BLaER1 treated with 17β-estradiol and CSF1 and Interleukin-3, amounts not matched to agents 10 nM and 100 nM (cell line): ENCODE measurements around the gene BORCS8.
A peak's percentile ranks its signal among the peaks of the same experiment; 100 is the strongest.

Experiments
- H3K27ac ChIP-seq, 11 experiments: shearing (Covaris generic); formaldehyde crosslinking; 2 replicates each; pipeline ENCODE4 v1.8.1; 2022
- H3K27me3 ChIP-seq, 11 experiments: shearing (Covaris generic); formaldehyde crosslinking; 2 replicates each; pipeline ENCODE4 v1.8.1; 2022
- H3K36me3 ChIP-seq, 11 experiments: shearing (Covaris generic); formaldehyde crosslinking; 2 replicates each; pipeline ENCODE4 v1.8.1; 2022
- H3K4me1 ChIP-seq, 10 experiments: shearing (Covaris generic); formaldehyde crosslinking; 2 replicates each; pipeline ENCODE4 v1.8.1; 2022
- H3K4me2 ChIP-seq, 11 experiments: shearing (Covaris generic); formaldehyde crosslinking; 2 replicates each; pipeline ENCODE4 v1.8.1; 2022
- H3K4me3 ChIP-seq, 10 experiments: shearing (Covaris generic); formaldehyde crosslinking; 2 replicates each; pipeline ENCODE4 v1.8.1; 2022
- H3K9ac ChIP-seq, 11 experiments: shearing (Covaris generic); formaldehyde crosslinking; 2 replicates each; pipeline ENCODE4 v1.8.1; 2022
- H3K9me3 ChIP-seq, 11 experiments: shearing (Covaris generic); formaldehyde crosslinking; replicated peaks in 1 of 11; 2 replicates each; pipeline ENCODE4 v1.8.1; 2022
- H4K20me1 ChIP-seq, 11 experiments: shearing (Covaris generic); formaldehyde crosslinking; 2 replicates each; pipeline ENCODE4 v1.8.1; 2022
- Cebpa-rat ChIP-seq, 11 experiments: shearing (Covaris generic); IDR thresholded peaks; 2 replicates each; pipeline ENCODE4 v1.8.1; 2022

BORCS8 gene

GRCh38 chr19:19201697-19202630 is 10.0 kb upstream of the BORCS8 start:
- Histone ChIP-seq H4K20me1 (peaks cover 0 to 48% (median 18%) of the 10 kb centered on the region in 11 experiments; a peak in 12 of 22 replicates), H3K9ac (peak overlapping the region; percentile 76 to 91 (median 85)), H3K36me3 (peaks cover 28 to 56% (median 48%) of the 10 kb centered on the region in 11 experiments), H3K4me3 (peak overlapping the region; percentile 70 to 86 (median 74)), H3K27ac (peak overlapping the region in 10 of 11 experiments; percentile 70 to 86 (median 82); a peak in 18 of 22 replicates), H3K9me3 (no peaks in the 10 kb centered on the region), H3K4me2 (peak overlapping the region; percentile 91 to 99 (median 96)), H3K27me3 (no peaks in the 10 kb centered on the region), H3K4me1 (peaks cover 10 to 28% (median 24%) of the 10 kb centered on the region in 10 experiments)
- no peak for TF ChIP-seq Cebpa-rat (IDR thresholded peaks at IDR 0.05)

DNA sequence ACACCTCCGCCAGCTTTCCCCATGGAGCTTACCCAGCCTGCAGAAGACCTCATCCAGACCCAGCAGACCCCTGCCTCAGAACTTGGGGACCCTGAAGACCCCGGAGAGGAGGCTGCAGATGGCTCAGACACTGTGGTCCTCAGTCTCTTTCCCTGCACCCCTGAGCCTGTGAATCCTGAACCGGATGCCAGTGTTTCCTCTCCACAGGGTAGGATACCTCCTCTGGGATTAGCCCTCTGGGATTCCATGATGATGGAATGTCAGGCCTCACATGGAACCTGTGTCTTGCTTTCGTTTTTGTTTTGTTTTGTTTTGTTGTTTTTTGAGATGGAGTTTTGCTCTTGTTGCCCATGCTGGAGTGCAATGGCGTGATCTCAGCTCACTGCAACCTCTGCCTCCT is 2.0 kb upstream of the BORCS8 start:
- TF ChIP-seq Cebpa-rat (IDR thresholded peaks at IDR 0.05): no peak
- H3K27ac ChIP-seq: peak overlapping the region in 9 of 11 experiments; percentile 82 to 100 (median 97); a peak in 17 of 22 replicates
- peaks cover 31 to 66% (median 44%) of the 10 kb centered on the region in 11 experiments for H3K36me3 ChIP-seq
- peak overlapping the region; percentile 75 to 98 (median 90) for H3K4me2 ChIP-seq
- H3K4me1 ChIP-seq: peaks cover 37 to 51% (median 39%) of the 10 kb centered on the region in 10 experiments
- H3K4me3 ChIP-seq: peak overlapping the region; percentile 77 to 99 (median 90); a peak in 19 of 20 replicates
- H3K9ac ChIP-seq: peak overlapping the region; percentile 91 to 100 (median 99); a peak in 21 of 22 replicates
- no peaks in the 10 kb centered on the region for H3K27me3 ChIP-seq
- no peaks in the 10 kb centered on the region for H3K9me3 ChIP-seq
- peaks cover 0 to 43% (median 18%) of the 10 kb centered on the region in 11 experiments; a peak in 13 of 22 replicates for H4K20me1 ChIP-seq

DNA sequence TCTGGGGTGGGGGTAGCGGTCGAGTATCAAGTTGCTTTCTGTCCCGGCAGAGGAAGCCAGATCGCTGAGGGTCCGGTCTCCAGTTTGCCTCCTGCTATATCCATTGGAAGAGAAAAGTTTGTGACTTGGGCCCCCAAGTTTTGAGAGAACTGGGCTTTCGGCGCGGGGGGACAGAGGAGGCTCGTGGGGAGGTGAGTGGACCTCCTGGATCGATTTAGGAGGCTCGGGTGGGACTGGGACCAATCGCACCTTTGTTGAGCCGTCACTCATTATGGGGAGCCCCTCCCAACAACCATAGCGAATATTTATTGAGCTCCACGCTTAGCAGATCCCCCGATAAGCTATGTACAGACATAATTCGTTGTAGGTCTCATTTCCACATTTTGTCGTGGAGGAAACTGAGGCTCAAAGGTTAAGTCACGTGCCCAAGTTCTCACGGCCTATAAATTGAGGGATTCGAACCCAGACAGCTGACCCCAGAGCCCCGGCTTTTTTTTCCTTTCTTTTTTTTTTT is 1.0 kb upstream of the BORCS8 start:
- peaks cover 0 to 7% (median 0%) of the 10 kb centered on the region in 11 experiments; a peak in 5 of 22 replicates for H3K9me3 ChIP-seq

GRCh38 chr19:19191768-19192077 is 229 bp downstream of the BORCS8 start:
- Histone ChIP-seq H3K4me1 (peaks cover 39 to 63% (median 48%) of the 10 kb centered on the region in 10 experiments), H3K4me2 (peak overlapping the region; percentile 81 to 99 (median 96)), H3K9me3 (peaks cover 2 to 19% (median 5%) of the 10 kb centered on the region in 11 experiments; a peak in 18 of 22 replicates), H3K4me3 (peak overlapping the region; percentile 77 to 99 (median 90)), H3K9ac (peak overlapping the region; percentile 91 to 100 (median 99)), H3K27me3 (no peaks in the 10 kb centered on the region), H3K27ac (peak overlapping the region; percentile 95 to 100 (median 99)), H3K36me3 (peaks cover 30 to 66% (median 40%) of the 10 kb centered on the region in 11 experiments), H4K20me1 (peaks cover 0 to 29% (median 13%) of the 10 kb centered on the region in 11 experiments; a peak in 9 of 22 replicates)
- TF ChIP-seq Cebpa-rat (IDR thresholded peaks at IDR 0.05): no peak

More for the DNA sequence above, 1.0 kb upstream of the BORCS8 start:
- H3K4me2 ChIP-seq: peak overlapping the region; percentile 75 to 98 (median 90)
- peaks cover 30 to 66% (median 40%) of the 10 kb centered on the region in 11 experiments for H3K36me3 ChIP-seq
- H4K20me1 ChIP-seq: peaks cover 0 to 36% (median 15%) of the 10 kb centered on the region in 11 experiments; a peak in 12 of 22 replicates
- H3K9ac ChIP-seq: peak overlapping the region; percentile 91 to 100 (median 99)
- peaks cover 38 to 54% (median 41%) of the 10 kb centered on the region in 10 experiments for H3K4me1 ChIP-seq
- H3K4me3 ChIP-seq: peak overlapping the region; percentile 77 to 99 (median 90)
- H3K27me3 ChIP-seq: no peaks in the 10 kb centered on the region
- H3K27ac ChIP-seq: peak overlapping the region; percentile 79 to 100 (median 97)
- TF ChIP-seq Cebpa-rat (IDR thresholded peaks at IDR 0.05): no peak

- peaks cover 0 to 52% (median 13%) of the 10 kb centered on the region in 11 experiments; a peak in 12 of 22 replicates for H4K20me1 ChIP-seq
- H3K9ac ChIP-seq: peak overlapping the region in 1 of 11 experiments; percentile 28; a peak in 1 of 22 replicates
- TF ChIP-seq Cebpa-rat (IDR thresholded peaks at IDR 0.05): no peak
- no peaks in the 10 kb centered on the region for H3K27me3 ChIP-seq
- peaks cover 5 to 34% (median 13%) of the 10 kb centered on the region in 11 experiments; a peak in 18 of 22 replicates for H3K9me3 ChIP-seq
- H3K27ac ChIP-seq: peak overlapping the region in 8 of 11 experiments; percentile 17 to 73 (median 58); a peak in 14 of 22 replicates
- H3K36me3 ChIP-seq: peaks cover 43 to 76% (median 61%) of the 10 kb centered on the region in 11 experiments
- peak overlapping the region in 9 of 11 experiments; percentile 17 to 80 (median 58); a peak in 16 of 22 replicates for H3K4me2 ChIP-seq
- H3K4me3 ChIP-seq: peak overlapping the region in 4 of 10 experiments; percentile 26 to 52 (median 36); a peak in 6 of 20 replicates
- peaks cover 45 to 73% (median 60%) of the 10 kb centered on the region in 10 experiments for H3K4me1 ChIP-seq
Measured at GRCh38 chr19:19186742-19187141, 5.2 kb downstream of the BORCS8 start.

DNA sequence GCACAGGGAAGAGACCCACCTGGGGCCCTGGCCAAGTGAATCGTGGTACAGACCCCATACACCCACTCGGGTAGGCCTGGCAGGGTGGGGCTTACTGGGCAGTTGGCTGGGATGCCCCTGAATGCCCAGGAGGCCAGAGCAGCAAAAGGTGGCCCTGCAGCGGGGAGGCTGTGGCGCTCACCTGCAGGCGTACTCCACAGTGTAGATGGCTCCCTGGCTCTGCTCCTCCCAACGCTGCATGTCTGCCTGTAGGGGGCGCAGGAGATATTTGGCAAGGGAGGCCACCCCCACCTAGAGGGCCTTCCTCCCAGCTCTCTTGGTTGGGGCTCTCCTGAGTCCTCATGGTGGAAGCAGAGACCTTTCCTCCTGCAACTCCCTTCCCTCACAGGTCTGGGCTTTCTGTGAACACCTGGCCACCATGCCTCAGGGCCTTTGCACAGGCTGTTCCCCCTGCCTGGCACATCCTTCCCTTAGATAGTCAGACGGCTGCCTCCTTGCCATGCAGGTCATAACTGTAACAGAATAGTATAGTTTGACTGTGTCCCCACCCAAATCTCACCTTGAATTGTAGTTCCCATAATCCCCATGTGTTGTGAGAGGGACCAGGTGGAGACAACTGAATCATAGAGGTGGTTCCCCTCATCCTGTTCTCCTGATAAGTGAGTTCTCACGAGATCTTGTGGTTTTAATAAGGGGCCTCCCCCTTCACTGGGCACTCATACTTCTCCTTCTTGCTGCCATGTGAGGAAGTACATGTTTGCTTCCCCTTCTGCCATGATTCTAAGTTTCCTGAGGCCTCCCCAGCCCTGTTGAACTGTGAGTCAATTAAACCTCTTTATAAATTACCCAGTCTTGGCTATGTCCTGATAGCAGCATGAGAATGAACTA is 5.9 kb downstream of the BORCS8 start:
- H3K27ac ChIP-seq: peak overlapping the region in 8 of 11 experiments; percentile 17 to 73 (median 62); a peak in 14 of 22 replicates

GRCh38 chr19:19181488-19181998 is 10.4 kb downstream of the BORCS8 start:
- Histone ChIP-seq H3K9ac (no peak overlapping the region), H4K20me1 (peaks cover 0 to 51% (median 10%) of the 10 kb centered on the region in 11 experiments; a peak in 10 of 22 replicates)
- TF ChIP-seq Cebpa-rat (IDR thresholded peaks at IDR 0.05): no peak

More for the DNA sequence above, 5.9 kb downstream of the BORCS8 start:
- Histone ChIP-seq H3K4me2 (peak overlapping the region in 10 of 11 experiments; percentile 17 to 80 (median 67); a peak in 18 of 22 replicates), H3K27me3 (no peaks in the 10 kb centered on the region), H3K9ac (peak overlapping the region in 2 of 11 experiments; percentile 0 to 28; a peak in 1 of 22 replicates), H3K4me1 (peaks cover 41 to 70% (median 58%) of the 10 kb centered on the region in 10 experiments), H3K36me3 (peaks cover 50 to 82% (median 68%) of the 10 kb centered on the region in 11 experiments), H4K20me1 (peaks cover 0 to 46% (median 13%) of the 10 kb centered on the region in 11 experiments; a peak in 12 of 22 replicates), H3K9me3 (peaks cover 5 to 34% (median 13%) of the 10 kb centered on the region in 11 experiments; a peak in 18 of 22 replicates), H3K4me3 (peak overlapping the region in 4 of 10 experiments; percentile 26 to 52 (median 36); a peak in 4 of 20 replicates)
- TF ChIP-seq Cebpa-rat (IDR thresholded peaks at IDR 0.05): no peak

More at GRCh38 chr19:19181488-19181998, 10.4 kb downstream of the BORCS8 start:
- Histone ChIP-seq H3K36me3 (peaks cover 53 to 86% (median 79%) of the 10 kb centered on the region in 11 experiments), H3K4me2 (no peak overlapping the region), H3K4me1 (peaks cover 24 to 38% (median 29%) of the 10 kb centered on the region in 10 experiments), H3K27me3 (no peaks in the 10 kb centered on the region), H3K4me3 (no peak overlapping the region), H3K9me3 (peaks cover 1 to 15% (median 6%) of the 10 kb centered on the region in 11 experiments; a peak in 16 of 22 replicates), H3K27ac (no peak overlapping the region)
